ENCODE data around the gene MRGPRD.

The MRGPRD gene

DNA sequence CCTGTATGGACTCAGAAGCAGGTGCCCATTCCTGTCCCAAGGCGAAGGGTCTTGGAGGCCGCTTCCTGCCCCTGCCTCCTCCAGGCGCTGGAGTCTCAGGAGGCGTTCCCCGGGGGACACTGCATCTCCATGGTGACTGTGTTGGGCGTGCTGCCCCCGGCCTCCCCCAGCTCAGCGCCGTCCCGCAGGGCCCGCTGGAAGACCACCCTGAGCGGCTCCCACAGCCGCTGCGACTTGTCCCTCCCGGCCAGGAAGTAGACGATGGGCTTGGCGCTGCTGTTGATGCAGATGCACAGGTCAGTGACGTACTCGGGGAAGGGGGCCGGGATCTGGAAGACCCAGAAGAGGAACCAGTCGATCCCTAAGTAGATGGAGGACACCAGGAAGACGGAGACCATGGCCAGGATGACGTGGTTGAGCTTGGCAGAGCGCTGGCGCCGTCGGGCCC is 24.4 kb upstream of the MRGPRD start:
- TF ChIP-seq EZH2phosphoT487 (IDR thresholded peaks at IDR 0.05; ENCODE audit: low read length) (no peak), EZH2 (optimal IDR thresholded peaks at IDR 0.05; ENCODE audit: low read depth, low read length) (no peak)
- TF ChIP-seq, protein P1, sequence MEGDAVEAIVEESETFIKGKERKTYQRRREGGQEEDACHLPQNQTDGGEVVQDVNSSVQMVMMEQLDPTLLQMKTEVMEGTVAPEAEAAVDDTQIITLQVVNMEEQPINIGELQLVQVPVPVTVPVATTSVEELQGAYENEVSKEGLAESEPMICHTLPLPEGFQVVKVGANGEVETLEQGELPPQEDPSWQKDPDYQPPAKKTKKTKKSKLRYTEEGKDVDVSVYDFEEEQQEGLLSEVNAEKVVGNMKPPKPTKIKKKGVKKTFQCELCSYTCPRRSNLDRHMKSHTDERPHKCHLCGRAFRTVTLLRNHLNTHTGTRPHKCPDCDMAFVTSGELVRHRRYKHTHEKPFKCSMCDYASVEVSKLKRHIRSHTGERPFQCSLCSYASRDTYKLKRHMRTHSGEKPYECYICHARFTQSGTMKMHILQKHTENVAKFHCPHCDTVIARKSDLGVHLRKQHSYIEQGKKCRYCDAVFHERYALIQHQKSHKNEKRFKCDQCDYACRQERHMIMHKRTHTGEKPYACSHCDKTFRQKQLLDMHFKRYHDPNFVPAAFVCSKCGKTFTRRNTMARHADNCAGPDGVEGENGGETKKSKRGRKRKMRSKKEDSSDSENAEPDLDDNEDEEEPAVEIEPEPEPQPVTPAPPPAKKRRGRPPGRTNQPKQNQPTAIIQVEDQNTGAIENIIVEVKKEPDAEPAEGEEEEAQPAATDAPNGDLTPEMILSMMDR (IDR thresholded peaks at IDR 0.05; ENCODE audit: low read length): no peak
- no peak overlapping the region for H3K27ac ChIP-seq (ENCODE audit: low read length)
- no peak overlapping the region for H3K9ac ChIP-seq (ENCODE audit: low read length)
- H3K27me3 ChIP-seq (replicated peaks; ENCODE audit: insufficient read depth, low read length): peaks cover 99% of the 10 kb centered on the region
- H2AFZ ChIP-seq (ENCODE audit: low read length): no peak overlapping the region
- H3F3A ChIP-seq (ENCODE audit: insufficient read depth, low read length): no peaks in the 10 kb centered on the region
- H4K20me1 ChIP-seq (ENCODE audit: insufficient read depth, low read length): no peaks in the 10 kb centered on the region
- H3K79me2 ChIP-seq (ENCODE audit: low read length): no peaks in the 10 kb centered on the region
- DNase-seq: no peak
- no peaks in the 10 kb centered on the region for H3K36me3 ChIP-seq (replicated peaks; ENCODE audit: insufficient read depth, low read length)
- no peak overlapping the region for H3K4me3 ChIP-seq (ENCODE audit: low read length)
- no peak overlapping the region for H3K4me2 ChIP-seq (ENCODE audit: low read depth, low read length)
- H3K9me2 ChIP-seq (replicated peaks; ENCODE audit: insufficient read depth, low read length): no peaks in the 10 kb centered on the region
- no peaks in the 10 kb centered on the region for H3K9me3 ChIP-seq (replicated peaks; ENCODE audit: insufficient read depth, low read length)
- H3K4me1 ChIP-seq (ENCODE audit: low read length): no peaks in the 10 kb centered on the region

DNA sequence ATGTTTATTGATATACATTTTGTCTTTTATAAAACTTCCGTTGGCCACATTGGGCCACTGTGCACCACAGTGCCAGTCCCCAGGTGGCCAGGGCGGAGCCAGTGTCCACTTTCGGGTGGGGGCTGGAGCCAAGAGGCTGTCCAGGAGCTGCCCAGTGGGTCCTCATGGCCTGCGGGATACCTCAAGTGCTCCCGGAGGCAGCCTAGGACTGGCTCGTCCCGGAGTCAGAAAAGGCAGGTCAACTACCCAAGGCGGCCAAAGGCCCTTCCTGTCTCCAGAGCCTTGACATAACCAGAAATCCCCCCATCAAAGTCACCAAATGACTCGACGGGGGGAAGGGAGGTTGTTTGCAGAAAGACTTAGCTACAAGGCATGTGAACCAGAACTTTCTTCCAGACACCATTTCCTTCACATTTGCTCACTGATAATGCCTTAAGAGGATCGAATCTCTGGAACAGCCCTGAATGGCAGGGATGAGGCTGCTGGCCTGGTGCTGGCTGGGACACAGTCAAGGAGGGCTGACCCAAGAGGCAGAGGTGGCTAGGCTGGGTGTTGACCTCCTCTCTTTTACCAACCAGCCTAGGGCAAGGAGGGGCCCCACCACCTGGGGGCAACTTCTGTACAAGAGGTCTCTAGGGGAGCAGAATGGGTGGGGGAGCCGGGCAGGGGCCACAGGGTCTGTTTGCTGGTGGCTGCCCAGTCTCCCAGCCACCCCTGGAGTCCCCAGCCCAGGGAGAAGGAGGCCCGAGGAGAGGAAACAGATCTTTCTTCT is 23.8 kb upstream of the MRGPRD start:
- Histone ChIP-seq H3K9me2 (replicated peaks; ENCODE audit: insufficient read depth, low read length) (no peaks in the 10 kb centered on the region), H2AFZ (ENCODE audit: low read length) (no peak overlapping the region), H4K20me1 (ENCODE audit: insufficient read depth, low read length) (no peaks in the 10 kb centered on the region), H3K27me3 (replicated peaks; ENCODE audit: insufficient read depth, low read length) (peaks cover 97% of the 10 kb centered on the region), H3K79me2 (ENCODE audit: low read length) (no peaks in the 10 kb centered on the region), H3K4me3 (ENCODE audit: low read length) (no peak overlapping the region), H3K36me3 (replicated peaks; ENCODE audit: insufficient read depth, low read length) (no peaks in the 10 kb centered on the region), H3K9ac (ENCODE audit: low read length) (no peak overlapping the region), H3K9me3 (replicated peaks; ENCODE audit: insufficient read depth, low read length) (no peaks in the 10 kb centered on the region), H3F3A (ENCODE audit: insufficient read depth, low read length) (no peaks in the 10 kb centered on the region), H3K4me1 (ENCODE audit: low read length) (no peaks in the 10 kb centered on the region), H3K27ac (ENCODE audit: low read length) (no peak overlapping the region), H3K4me2 (ENCODE audit: low read depth, low read length) (no peak overlapping the region)
- no peak for DNase-seq
- TF ChIP-seq, protein P1 (IDR thresholded peaks at IDR 0.05; ENCODE audit: low read length): no peak
- TF ChIP-seq EZH2phosphoT487 (IDR thresholded peaks at IDR 0.05; ENCODE audit: low read length) (no peak), EZH2 (optimal IDR thresholded peaks at IDR 0.05; ENCODE audit: low read depth, low read length) (no peak)

DNA sequence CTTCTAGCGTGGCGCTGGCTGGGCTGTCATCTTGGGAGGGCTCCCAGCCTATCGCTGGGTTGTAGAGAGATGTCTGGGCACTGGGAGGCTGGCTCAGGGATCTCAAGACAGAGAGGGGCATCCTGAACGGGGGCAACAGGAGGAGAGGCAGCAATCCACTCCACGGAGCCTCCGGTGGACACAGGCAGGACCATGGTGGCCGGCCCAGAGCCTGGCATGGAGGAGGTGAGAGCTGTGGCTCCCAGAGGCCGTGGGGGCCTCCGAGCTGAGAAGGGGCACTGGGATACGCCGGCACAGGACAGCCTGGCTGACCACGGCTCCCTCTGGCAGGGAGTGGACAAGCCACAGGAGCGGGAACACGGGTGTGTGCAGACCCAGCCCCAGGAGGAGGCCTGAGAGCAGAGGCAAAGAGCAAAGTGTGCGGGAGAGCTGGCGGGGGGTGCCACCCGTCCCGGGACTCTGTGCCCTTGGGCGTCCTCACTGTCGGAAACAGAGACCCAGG is 23.1 kb upstream of the MRGPRD start:
- Histone ChIP-seq H3F3A (ENCODE audit: insufficient read depth, low read length) (no peaks in the 10 kb centered on the region), H3K4me3 (ENCODE audit: low read length) (no peak overlapping the region), H3K27ac (ENCODE audit: low read length) (no peak overlapping the region), H3K36me3 (replicated peaks; ENCODE audit: insufficient read depth, low read length) (no peaks in the 10 kb centered on the region), H3K9me3 (replicated peaks; ENCODE audit: insufficient read depth, low read length) (no peaks in the 10 kb centered on the region), H3K27me3 (replicated peaks; ENCODE audit: insufficient read depth, low read length) (peaks cover 97% of the 10 kb centered on the region), H2AFZ (ENCODE audit: low read length) (no peak overlapping the region), H4K20me1 (ENCODE audit: insufficient read depth, low read length) (no peaks in the 10 kb centered on the region), H3K9ac (ENCODE audit: low read length) (no peak overlapping the region), H3K4me2 (ENCODE audit: low read depth, low read length) (no peak overlapping the region), H3K79me2 (ENCODE audit: low read length) (no peaks in the 10 kb centered on the region), H3K4me1 (ENCODE audit: low read length) (no peaks in the 10 kb centered on the region), H3K9me2 (replicated peaks; ENCODE audit: insufficient read depth, low read length) (no peaks in the 10 kb centered on the region)
- no peak for DNase-seq
- TF ChIP-seq, protein P1 (IDR thresholded peaks at IDR 0.05; ENCODE audit: low read length): no peak
- TF ChIP-seq EZH2phosphoT487 (IDR thresholded peaks at IDR 0.05; ENCODE audit: low read length) (no peak), EZH2 (optimal IDR thresholded peaks at IDR 0.05; ENCODE audit: low read depth, low read length) (no peak)
